ENCODE measurements around the gene GKN2. TPM values are rescaled to one million over a fixed set of nuclear protein-coding genes. Genes with fewer than 3 reads are reported as not detected.
A peak's percentile ranks its signal among the peaks of the same experiment; 100 is the strongest.

GKN2 gene, protein sequence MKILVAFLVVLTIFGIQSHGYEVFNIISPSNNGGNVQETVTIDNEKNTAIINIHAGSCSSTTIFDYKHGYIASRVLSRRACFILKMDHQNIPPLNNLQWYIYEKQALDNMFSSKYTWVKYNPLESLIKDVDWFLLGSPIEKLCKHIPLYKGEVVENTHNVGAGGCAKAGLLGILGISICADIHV
- not detected in 2 replicates for total RNA-seq (2014; rRNA removed; shearing (Covaris generic))

- DNase-seq (ENCODE audit: low read depth), result no peak
Observed at GRCh38 chr2:68952887-68953521, at the start of gene GKN2. GKN2 (minus strand) TSS chr2:68952893; CDS start chr2:68952861, 32 bp downstream.

GRCh38 chr2:69001879-69002278, 49.2 kb upstream of the GKN2 start:
- DNase-seq (ENCODE audit: low read depth), result no peak

GRCh38 chr2:68997401-68997800, 44.7 kb upstream of the GKN2 start:
- no peak for DNase-seq (ENCODE audit: low read depth)

GRCh38 chr2:68995916-68996315, 43.2 kb upstream of the GKN2 start:
- DNase-seq (ENCODE audit: low read depth), result no peak

GRCh38 chr2:68994864-68995263, 42.2 kb upstream of the GKN2 start:
- DNase-seq (ENCODE audit: low read depth), result peak; percentile 96

DNA sequence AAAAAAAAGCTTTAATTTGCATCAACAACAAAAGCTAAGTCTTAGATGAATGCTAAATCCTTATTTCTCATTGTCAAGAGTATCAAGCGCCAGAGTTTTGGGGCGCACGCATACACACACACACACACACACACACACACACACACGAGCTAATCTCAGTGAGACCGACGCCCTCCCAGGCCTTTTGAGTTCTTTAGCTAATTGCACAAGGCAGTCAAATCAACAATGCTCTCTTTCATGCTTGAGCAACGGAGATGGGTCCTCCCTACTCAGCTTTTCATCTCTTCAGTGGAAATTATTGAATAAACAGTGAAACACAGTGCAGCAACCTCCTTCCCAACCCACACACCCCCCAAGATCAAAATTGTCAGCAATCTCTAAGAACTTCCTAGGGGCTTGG, 41.0 kb upstream of the GKN2 start:
- DNase-seq (ENCODE audit: low read depth), result peak; percentile 38

DNA sequence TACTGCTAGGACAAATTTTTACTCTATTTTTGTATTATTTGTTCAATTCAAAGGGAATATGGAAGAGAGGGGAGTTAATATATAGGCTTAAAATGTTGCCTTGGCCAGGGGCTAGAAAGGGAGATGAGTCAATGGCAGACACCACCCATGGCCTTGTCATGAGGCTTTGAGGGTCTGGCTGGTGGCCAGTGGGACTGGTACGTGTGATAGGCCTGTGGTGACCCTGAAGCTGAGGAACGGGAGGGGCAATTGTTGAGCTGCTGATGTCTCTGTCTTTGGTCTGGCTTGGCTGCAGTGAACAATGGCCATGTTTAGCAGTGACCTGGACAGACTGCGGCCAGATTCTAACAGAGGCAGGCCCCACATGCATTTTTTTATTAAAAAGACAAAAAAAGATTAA, 40.2 kb upstream of the GKN2 start:
- DNase-seq (ENCODE audit: low read depth), result peak; percentile 77

DNA sequence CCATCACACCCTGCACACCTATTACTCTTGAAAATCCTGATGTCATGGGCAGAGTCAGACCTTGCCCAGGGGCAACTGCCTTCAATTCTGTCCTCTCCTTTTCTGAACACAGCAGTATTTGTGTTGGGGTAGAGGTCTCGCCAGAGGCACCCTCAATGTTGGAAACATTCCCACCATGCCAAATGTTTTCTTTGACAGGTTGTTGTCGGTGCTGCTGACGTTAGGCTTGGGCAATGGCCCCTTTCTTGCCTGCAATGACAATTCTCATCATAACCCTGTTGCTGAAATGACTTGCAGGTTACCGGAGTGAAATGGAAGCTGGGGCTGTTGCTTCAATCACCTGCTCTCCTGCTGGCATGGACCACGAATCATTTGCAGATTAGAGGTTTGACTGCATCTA, 39.6 kb upstream of the GKN2 start:
- DNase-seq (ENCODE audit: low read depth), result no peak

GRCh38 chr2:68989035-68989434, 36.3 kb upstream of the GKN2 start:
- no peak for DNase-seq (ENCODE audit: low read depth)

DNA sequence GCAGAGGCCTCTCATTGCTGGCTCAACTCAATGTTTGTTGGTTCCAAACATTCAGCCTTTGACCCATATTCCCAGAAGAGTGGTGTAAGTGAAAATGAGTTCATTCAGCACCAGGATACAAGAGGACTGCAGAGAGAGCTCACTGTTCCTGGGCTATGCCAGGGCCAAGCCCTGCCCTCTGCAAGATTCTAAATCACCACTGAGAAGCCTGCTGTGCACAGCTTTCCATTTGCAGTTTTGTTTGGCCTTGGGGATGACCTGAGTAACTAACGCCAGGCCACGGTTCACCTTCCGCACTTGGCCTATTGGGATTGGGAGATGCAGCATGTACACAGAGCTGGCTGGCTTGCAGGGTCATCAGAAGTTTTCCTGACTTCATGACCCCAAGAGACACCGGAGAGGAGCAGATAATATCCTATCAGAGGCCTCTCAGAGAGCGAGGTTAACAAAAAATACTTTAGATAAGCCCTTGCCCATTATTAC, 34.4 kb upstream of the GKN2 start:
- DNase-seq (ENCODE audit: low read depth), result no peak

GRCh38 chr2:68980956-68981355, 28.3 kb upstream of the GKN2 start:
- peak; percentile 19 for DNase-seq (ENCODE audit: low read depth)

DNA sequence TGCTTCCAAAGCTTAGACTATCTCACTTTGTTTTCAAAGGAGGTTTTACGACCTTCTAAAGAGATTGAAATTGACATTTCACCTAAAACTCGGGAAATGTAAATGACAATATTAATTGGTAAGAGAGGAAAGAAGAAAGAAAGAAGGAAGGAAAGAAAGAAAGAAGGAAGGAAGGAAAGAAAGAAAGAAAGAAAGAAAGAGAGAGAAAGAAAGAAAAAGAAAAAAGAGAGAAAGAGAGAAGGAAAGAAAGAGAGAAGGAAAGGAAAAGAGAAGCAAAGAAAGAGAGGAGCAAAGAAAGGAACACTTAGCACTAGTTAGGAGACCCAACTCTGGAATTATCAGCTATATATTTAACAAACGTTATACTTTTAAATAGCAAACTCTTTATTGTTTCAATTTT, 25.4 kb upstream of the GKN2 start:
- no peak for DNase-seq (ENCODE audit: low read depth)

DNA sequence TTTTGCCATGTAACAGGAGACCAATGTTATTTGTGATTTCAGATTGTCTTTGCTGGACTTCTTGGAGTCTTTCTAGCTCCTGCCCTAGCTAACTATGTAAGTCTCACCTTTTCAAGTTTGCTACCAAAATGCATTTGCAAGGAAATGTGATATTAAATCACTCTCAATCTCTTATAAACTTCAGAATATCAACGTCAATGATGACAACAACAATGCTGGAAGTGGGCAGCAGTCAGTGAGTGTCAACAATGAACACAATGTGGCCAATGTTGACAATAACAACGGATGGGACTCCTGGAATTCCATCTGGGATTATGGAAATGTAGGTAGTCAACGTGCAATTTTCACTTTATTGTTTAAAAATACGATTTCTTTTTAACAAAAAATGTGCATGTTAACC, 24.8 kb upstream of the GKN2 start:
- DNase-seq (ENCODE audit: low read depth), result no peak

- no peak for DNase-seq (ENCODE audit: low read depth)
Observed at GRCh38 chr2:68975844-68976243, 23.2 kb upstream of the GKN2 start.

DNA sequence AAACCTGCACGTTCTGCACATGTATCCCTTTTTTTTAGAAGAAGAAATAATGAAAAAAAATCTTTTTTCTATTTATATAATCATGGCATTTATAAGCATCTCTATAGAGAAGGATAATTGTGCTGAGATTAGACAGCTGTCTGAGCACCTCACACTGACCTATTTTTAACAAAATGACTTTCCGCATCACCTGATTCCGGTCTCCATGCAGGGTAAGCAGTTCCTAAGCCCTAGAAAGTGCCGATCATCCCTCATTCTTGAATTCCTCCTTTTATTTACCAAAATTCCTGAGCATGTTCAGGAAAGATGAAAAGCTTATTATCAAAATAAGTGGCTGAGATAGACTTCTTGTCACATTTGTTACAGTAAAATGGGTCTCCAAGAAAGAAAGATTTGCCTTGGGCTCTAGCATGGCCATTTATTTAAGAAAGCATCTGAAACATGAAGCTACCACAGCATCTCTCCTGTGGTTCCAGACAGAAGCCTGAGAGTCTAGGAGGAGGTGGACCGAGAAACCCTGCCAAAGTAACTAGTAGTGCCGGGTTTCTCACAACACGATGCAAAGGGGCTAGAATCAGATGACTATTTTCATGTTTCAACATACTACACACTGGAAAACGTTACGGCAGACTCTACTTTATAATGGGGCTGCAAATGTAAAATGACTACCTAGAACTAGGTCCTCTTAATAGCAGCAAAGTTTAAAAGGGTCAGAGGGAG, 22.4 kb upstream of the GKN2 start:
- no peak for DNase-seq (ENCODE audit: low read depth)

- no peak for DNase-seq (ENCODE audit: low read depth)
Observed at GRCh38 chr2:68974251-68974650, 21.6 kb upstream of the GKN2 start, which contains the start of gene GKN1. GKN1 (plus strand) TSS chr2:68974636; CDS start chr2:68974678, 42 bp downstream.

GRCh38 chr2:68971591-68972231, 19.0 kb upstream of the GKN2 start:
- peak; percentile 97 for DNase-seq (ENCODE audit: low read depth)

DNA sequence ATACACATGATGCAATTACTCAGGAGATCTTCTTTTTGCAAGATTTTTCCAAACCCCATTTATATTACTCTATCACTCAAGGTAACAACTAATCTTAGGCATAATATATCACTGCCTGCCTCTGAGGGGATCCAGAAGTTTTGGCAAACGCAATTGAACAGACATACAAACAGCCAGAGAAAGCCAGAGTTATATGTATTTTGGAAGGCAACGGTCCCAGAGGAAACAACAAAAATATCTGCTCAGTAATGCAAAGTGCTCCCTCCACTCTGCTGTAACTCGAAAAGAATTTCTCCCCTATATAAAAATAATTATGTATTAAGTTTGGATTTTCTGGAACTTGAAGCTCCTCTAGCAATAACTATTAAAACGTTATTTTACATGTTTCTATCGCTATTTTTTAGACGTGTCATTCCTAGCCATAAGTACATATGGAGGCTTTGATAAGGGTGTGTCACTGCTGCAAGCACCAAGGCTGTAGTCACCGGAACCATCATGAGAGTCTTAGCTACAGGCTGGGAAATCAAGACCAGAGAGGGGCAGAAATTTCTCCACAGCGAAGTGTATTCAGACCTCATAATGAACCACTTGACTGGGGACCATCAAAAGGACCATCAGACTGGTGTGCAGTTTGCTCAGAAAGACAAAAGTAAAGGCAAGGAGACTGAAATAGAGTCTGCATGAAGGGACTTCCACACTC, 18.0 kb upstream of the GKN2 start:
- DNase-seq (ENCODE audit: low read depth), result no peak

DNA sequence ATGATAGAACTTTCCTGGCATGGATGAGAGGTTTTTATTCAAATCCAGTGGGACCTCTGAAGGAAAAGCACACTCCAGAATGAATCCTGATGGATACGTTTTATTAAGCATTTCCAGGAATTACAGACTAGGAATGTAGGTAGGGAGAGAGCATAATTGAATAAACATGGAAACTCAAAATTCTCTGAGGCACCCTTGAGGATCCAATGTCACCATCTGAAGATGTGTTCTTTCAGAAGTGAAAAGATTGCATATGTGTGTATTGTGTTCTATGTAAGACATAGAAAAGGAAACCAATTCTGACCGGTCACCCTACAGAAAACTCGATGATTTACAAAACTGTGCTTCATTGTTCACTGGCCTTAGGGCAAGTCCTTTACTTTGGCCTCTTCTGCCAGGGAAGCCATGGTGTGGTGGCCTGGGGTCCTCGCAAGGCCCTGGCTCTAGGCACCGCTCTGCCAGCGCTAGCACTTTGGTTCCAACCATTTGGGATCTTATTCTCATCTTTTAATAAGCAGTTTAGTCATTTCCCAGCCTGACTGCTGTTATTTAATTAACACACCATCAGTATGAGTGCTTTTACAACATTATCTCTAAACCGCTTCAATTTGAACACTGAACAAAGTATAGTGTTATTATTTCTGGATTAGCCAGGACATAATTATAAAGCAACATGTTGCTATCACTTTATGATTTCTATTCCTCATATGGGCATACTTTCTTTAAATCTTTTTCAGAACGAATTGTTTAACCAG, 17.2 kb upstream of the GKN2 start:
- DNase-seq (ENCODE audit: low read depth), result no peak

- DNase-seq (ENCODE audit: low read depth), result no peak
Observed at GRCh38 chr2:68968221-68968620, 15.5 kb upstream of the GKN2 start.

DNA sequence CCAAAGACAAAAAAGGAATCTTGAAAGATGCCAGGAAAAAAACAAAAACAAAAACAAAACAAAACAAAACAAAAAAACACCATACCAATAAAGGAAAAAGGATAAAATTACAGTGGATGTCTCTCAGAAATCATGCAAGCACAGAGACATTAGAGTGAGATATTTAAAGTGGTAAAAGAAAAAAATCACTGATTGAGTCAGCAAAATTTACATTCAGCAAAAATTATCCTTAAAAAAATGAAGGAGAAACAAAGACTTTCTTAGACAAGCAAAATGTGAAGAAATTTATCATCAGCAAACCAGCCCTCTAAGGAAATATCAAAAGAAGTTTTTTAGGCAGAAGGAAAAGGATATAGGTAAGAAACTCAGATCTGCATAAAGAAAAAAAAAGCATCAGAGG, 11.6 kb upstream of the GKN2 start:
- DNase-seq (ENCODE audit: low read depth), result no peak

All from RPMI7951 (cell line).